HG03439 (cell line): ENCODE data around the gene ZMYM3.

Source experiments
- ATAC-seq: cut with Tn5 transposase; IDR thresholded peaks from one replicate; pipeline ENCODE4 v1.9.1; 2021; ENCODE audit warnings: mild to moderate bottlenecking, moderate library complexity; ENCODE audit not compliant: unreplicated experiment

ZMYM3 gene

DNA sequence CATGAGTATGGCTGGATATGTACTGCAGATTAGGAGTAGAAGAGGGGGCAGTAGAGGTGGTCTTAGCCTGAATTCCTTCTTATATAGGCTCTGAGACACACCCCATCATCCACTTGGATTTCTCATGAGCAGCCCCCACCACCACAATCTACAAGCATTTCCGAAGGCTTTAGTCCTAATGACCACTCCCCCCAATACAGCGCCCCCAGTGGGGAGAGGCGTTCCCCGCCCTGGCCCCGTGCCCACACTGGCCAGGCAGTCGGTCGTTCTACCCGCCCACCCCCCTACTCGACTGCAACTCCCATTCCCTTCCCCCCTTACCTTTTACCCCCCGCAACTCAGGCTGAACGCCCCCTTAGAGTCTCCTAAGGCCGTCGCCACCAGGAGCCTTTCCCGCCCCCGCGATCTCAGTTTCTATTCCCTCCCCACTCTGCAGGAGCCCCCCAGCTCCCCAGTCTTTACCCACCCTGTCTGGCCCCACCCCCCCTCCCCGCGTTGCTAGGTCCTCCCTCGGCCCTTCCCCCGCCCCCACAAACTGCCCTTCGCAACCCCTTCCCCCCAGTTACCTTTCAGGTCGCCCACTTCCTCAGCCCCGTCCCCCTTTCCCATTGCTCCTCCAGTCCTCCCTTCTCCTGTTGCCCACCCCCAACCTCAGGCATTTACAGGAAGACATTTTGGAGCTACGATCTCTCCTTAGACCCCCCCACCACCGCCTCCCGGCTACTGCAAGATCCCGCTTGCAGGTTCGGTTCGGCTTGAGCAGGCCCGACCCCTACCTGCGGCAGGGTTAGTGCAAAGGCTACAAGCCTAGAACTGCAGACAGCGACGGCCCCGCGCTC lies 468 bp downstream of the ZMYM3 start:
- no peak for ATAC-seq

DNA sequence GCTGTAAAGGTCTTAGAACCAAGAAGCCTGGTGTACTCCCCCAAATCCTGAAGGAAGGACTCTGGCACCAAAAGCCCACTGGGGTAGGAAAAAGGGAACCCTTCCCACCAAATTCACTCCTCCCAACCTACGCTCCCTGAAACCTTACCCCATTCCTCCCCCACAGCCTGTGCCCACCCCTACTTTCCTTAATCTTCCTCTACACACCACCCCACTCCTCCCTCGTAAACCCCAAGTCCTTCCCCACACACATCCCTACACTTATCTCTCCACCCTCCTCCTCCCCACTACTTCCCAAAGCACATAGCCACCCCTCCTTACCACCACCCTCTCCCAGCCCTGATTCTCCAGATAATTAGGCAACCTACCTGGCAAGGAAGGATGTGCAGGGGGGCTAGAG lies 1.7 kb downstream of the ZMYM3 start:
- no peak for ATAC-seq

DNA sequence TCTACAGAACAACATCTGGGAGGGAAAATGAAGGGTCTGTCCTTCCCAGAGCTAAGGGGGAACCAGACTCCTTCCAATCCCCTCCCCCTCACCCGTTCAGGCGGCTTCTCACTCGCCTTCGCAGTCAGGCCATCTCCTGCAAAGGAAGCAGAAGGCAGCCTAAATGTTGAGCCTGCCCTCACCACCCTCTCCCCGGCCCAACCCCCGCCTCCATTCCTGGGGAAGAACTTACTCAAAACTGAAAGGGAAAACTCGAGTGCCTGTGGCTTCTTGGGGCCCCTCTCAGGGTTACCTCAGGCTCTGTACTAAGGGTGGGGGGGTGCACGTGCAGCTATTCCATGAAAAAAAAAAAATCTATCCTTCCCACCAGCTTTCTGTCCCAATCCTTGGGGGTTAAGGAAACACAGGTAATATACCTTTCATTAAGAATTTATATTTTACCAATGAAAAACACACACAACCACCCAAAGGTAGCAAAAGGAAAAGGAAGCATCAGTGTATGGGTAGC lies 2.4 kb downstream of the ZMYM3 start:
- no peak for ATAC-seq

DNA sequence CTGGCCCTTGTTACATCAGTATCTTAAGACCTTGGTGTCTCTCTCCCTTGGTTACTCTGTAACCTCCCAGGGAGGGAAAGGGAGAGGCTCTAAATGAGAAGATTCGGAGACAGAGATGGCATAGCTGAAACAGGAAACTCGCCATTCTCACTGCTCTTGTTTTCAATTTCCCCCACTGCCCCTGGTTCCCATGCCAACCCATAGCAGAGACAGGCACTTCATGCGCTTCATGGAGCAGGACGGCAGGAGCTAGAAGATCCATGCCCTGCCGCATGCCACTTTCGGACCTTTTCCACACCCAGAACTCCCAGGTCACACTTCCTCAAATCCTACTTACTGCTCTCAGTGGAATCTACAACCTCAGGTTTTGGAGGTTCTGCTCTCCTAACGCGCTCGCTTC lies 3.1 kb downstream of the ZMYM3 start:
- ATAC-seq: no peak

DNA sequence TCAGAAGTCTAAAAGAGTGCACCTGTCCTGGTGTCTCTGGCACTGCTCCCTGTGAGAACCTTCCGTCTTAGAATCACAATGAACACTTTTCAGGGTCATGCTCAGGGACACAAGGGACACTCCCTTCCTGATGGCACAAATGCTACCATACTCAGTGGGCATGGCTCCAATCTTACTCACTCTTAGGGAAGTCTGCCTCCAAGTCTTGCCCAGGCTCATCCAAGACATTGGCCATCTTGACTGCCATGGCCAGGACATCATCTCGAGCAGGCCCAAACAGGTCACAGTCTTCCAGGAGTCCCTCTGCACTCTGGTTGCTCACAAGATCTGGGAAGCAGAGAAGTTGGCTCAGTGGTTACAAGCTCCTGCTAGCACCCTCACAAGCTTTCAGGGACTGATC lies 8.8 kb downstream of the ZMYM3 start:
- no peak for ATAC-seq

DNA sequence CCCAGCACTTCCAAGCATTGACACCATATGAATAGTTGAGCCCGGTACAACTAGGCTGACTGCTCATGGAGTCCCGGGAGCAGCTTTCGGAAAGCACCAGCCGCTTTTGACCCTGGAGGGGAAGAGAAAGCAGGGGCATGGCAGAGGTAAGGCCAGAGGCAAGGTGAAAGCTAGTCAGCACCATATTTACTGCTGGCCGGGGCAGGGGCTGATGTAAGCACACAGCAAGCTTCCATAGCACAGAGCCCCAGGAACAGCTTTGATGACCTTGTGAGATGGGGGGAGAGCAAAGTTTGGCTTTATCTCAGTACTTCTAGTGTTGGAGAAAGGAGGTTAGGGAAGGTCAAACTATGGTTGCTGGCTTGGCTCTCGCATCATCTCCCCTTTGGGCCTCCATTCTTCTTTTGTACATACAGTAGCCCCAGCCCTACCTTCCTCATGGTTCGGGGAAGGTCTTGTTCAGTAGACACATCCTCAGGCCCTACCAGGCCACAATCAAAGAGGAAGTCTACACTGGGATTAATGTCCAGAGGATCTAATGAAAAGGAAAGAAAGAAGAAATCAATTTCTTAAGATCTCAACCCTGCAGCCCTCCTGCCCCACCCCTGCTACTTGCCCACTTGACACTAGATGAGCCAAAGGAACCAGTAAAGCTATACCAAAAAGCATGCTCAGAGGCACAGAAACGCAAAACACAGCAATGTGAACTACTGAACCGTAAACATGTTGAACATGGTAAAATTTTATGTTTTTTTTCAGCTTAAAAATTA lies 9.4 kb downstream of the ZMYM3 start:
- ATAC-seq: no peak

DNA sequence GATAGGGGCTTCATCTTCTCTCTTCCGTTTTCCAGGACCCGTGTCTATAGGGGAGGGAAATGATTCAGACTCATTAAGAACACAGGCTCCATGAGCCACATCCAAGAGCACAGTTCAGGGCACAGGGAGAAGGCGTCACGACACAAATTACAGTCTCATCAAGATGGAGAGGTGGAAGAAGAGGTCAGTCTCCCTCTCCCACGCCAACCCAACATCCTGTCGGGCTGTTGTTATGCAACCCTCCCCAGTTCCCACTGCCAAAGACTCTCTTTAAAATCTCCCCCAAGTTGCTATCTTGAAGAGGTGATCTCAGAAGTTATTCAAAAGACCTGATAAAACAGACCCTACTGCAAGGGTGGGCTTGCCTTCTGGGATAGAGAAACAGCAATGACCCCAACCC lies 12.6 kb downstream of the ZMYM3 start:
- ATAC-seq: no peak

DNA sequence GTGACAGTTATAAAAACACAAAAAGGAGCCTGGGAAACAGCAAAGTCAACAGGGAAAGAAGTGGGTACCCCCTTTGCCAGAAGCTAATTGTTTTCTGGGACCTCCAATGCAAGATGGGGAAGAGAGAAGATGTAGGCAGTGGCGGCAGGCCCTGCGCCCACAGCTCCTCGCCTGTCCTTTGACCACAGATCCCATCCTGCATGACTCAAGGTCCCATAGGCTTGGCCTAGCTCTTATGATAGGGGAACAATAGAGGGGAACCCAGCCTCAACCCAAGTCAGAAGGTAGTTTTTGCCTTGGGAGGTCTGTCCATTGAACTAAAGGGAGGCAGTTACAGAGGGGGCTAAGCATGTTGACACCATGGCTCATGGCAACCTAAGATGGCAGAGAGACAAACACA lies 14.2 kb downstream of the ZMYM3 start:
- no peak for ATAC-seq

DNA sequence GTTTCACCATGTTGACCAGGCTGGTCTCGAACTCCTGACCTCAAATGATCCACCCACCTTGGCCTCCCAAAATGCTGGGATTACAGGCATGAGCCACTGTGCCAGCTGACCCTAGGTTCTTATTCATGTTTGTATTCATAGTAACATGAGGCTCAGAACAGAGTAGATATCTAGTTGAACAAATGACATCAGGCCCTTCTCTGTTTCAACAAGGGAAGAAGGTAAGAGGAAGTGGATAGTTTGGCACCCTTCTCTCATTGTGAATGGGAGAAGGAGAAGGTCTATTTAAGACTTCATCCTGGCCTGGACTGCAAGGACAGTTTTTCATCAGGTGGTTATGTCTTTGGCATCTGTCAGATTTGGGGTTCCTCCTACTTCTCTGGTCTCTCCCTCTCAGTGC lies 17.1 kb downstream of the ZMYM3 start:
- ATAC-seq: no peak

DNA sequence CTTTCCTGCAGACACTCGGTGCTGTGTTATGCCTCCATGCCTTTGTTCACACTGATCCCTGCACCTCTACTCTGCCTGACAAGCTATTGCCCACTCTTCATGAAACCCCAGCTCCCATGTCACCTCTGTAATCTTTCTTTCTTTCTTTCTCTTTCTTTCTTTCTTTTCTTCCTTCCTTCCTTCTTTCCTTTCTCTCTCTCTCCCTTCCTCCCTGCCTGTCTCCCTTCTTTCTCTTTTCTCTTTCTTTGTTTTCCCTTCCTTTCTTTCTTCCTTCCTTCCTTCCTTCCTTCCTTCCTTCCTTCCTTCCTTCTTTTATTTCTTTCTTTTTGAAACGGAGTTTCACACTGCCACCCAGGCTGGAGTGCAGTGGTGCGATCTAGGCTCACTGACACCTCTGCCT lies 18.5 kb downstream of the ZMYM3 start:
- no peak for ATAC-seq

DNA sequence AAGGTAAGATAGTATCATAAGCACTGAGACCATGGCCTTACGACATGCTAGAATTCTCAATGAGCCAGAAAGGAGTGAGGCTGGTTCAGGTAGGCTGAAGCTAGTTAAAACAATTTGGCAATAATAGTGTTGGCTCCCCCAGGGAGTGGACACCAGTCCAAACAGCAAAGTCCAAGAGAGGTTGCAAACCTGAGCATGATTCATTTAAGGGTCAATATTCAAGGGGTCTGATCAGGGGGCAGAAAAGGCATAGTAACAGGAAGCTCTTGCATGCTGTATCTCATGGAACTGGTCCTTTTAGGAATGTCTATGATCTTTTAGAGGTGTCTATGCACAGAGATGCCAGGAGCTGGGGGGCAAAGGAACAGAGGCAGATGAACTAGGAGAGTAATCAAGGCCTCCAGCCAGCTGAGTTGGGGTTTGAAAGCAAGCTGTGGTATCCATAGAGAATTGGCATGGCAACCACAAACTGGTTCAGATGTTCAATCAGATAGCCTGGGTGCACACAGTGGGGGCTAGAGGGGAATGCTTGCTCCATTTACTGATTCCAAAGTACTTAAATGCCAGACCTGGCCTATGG lies 25.8 kb downstream of the ZMYM3 start:
- ATAC-seq: no peak

DNA sequence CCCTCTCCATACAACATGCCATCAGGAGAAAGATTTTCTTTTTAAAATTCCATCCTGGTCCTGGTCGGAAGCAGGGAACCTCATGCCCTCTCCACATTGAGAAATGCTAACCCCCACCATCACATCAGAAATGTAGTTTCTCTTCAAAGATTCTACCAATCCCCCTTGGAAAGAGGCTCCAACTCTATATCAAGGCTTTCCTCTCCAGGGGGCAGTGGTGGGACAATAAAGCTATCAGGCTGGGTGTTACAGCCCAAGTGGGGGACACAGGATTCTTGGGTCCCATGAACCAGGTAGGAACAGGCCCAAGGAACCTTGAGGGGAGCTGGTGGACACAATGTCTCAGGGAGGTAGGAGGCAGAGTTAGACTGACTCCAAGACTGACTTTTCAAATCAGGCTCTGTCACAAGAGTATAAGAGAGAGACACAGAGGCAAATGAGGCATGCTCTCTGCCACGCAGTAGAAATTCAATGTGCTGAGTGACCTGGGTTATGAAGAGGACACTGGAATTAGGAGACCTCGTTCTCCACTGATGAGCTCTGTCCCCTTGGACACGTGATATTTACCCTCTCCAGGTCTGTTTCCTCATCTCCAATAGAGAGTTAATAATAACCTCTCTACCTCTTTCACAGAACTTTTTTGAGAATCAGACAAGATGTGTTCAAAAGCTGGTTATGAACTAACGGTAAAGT lies 26.4 kb downstream of the ZMYM3 start:
- ATAC-seq: no peak

DNA sequence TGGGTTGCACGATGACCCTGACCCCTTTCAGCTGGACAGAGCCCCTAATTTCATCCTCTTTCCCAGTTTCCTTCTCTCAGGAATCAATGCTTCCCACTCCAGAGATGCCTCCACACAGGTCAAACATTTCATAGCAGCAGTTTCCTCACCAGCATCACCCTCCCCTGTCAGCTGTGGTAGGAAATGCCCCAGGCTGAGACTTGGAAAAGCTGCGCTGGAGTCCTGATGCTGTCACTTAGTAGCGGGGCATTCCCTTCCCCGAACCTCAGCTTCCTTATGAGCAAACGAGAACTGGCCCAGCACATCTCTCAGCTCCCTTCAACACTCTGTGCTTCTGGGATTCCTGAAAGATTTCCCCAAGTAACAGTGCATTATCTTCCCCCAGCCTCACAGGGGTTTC lies 28.3 kb downstream of the ZMYM3 start:
- ATAC-seq: no peak

DNA sequence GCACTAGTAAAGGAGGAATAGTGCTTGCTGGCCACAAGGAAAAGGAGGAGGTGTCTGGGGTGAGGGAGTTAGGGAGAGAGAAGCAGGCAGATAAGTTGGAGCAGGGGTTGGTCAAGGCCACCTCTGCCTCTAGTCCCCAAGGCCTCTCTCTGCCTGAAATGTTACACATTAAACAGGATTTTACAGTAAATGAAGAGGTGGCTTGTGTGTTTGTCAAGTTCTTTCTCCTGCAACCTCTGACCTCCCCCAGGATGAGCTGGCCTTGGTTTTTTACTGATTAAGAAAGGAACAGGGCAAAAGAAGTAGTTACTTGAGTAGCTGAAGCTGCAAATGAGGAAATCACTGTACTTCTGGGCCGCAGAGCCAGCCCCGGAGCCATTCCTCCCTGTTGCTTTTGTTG lies 28.9 kb downstream of the ZMYM3 start:
- no peak for ATAC-seq

DNA sequence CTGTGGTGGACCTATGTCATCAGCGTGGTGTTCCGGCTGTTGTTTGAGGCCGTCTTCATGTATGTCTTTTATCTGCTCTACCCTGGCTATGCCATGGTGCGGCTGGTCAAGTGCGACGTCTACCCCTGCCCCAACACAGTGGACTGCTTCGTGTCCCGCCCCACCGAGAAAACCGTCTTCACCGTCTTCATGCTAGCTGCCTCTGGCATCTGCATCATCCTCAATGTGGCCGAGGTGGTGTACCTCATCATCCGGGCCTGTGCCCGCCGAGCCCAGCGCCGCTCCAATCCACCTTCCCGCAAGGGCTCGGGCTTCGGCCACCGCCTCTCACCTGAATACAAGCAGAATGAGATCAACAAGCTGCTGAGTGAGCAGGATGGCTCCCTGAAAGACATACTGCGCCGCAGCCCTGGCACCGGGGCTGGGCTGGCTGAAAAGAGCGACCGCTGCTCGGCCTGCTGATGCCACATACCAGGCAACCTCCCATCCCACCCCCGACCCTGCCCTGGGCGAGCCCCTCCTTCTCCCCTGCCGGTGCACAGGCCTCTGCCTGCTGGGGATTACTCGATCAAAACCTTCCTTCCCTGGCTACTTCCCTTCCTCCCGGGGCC lies 29.7 kb downstream of the ZMYM3 start:
- no peak for ATAC-seq

DNA sequence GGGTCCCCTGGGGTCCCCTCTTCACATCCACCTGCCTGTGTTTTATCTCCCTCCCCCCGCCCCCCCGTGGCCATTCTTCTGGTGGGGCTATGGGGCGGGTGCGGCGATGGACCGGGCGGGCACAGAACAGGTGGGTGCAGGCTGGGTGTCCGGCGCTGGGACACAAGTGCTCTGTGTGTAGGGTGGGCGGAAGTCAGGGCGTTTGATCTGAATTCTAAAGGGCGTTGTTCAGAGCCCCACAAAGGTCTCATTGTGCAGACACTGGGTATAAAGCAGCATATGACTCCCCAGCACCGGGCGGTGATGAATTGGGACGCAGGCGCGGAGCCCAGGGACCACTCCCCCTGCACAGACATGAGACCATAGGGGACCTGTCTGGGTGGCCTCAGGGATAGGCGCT lies 31.0 kb downstream of the ZMYM3 start, which contains the start of gene GJB1:
Gene GJB1 (plus strand): TSS at position 296 of the 400 bp plus-strand sequence. CDS start 484 bp downstream, outside the sequence.
- no peak for ATAC-seq

DNA sequence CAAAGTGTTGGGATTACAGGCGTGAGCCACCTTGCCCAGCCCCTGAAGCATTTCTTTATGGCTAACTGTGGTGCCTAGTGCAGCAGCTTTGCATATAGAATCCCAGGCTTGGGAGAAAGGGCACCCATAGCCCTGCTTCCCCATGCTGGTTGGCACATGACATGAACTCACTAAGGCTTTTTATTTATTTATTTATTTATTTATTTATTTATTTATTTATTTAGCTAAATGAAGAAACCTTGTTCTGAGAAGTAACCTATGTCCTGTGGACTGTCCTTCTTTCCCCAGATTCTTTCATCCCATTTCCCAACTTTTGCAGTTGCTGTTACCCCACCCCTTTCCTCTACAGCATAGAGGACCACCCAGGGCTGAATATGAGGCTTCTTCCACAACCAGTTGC lies 32.8 kb downstream of the ZMYM3 start:
- ATAC-seq: no peak

DNA sequence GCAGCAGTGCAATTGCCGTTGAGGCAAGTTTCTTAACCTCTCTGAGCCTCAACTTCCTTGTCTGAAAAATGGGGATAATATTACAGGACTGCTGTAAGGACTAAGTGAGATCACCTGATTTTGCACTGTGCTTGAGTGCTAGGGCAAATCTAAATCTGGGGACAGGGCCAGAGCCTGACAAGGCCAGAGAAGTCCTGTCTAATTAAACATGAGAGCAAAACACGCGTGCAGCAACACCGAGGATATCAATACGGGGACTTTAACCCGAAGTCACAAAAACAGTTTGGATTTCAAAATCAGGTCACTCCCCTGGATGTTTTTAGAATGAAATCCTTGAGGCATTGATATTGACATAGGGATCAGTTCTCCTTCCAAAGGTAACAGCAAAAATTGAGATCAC lies 36.6 kb downstream of the ZMYM3 start:
- ATAC-seq: no peak

DNA sequence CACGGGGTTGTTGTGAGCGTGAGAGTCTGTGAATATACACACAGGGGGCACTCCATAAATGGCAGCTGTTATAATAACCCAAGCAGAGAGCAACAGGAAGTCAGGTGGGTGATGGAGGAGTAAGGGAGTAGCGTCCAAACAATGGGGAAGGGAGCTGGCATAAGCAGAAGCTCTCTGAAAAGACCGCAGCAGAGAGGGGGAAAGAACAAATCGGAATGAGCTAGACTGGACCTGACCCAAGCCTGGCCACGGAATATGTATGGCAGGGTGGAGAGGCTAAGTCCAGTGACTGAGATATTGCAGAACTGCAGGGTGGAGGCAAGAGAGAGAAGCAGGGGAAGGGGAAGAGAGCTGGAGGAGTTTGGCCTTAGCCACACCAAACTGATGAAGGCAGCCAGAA lies 37.5 kb downstream of the ZMYM3 start:
- ATAC-seq: no peak

DNA sequence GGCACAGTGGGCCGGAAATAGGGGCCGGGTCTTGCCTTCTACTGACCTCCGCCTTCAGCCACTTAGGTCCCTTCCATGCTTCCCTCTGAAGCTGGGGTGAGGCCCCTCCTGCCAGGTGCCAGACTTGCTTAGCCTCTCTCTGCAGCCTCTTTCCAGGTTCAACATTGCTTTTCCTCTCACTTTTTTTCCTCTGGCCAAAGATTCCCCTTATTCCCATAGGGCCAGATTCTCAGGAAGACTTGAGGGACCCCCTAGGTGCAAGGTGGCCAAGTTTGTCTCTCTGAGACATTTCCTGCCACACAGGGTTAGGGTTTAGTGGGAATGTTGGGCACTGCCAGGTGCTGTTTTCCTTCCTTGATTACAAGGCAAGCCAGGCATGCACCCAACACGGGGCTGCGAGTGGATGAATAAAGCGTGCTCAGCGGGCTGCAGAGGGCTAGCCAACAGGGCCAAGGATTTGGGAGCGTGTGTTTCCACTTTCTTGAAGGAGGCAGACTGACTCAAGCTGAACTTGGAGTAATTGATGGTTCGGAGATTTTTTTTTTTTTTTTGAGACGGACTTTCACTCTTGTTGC lies 38.5 kb downstream of the ZMYM3 start:
- ATAC-seq: no peak
